IMR-90 (cell line): ENCODE data around the gene RNF212B. TPM values are rescaled to one million over a fixed set of nuclear protein-coding genes. Genes with fewer than 3 reads are reported as not detected.
A peak's percentile ranks its signal among the peaks of the same experiment; 100 is the strongest.

ENCODE experiments used
- ATAC-seq: fragments of 200-7000 bp; cut with Tn5 transposase; 2 replicates; pipeline ENCODE4 v1.9.1; 2020; ENCODE audit warnings: low read depth, mild to moderate bottlenecking, moderate library complexity
- BruUV-seq: library from RNA; stranded (reverse); fragments of 400-500 nt; replicated peaks from 2 replicates; lab custom pipeline; 2021; lab: Mats Ljungman, UMichigan
- CTCF ChIA-PET: fragments of 300-600 bp; formaldehyde crosslinking; extraction: SDS; loops from one replicate; lab custom pipeline; 2021; ENCODE audit warnings: antibody characterized with exemption; lab: Yijun Ruan, JAX
- POLR2A ChIA-PET: fragments of 300-600 bp; sonication (Branson Sonifier 250); formaldehyde crosslinking; loops from one replicate; lab custom pipeline; 2022; ENCODE audit warnings: antibody characterized with exemption; ENCODE audit not compliant: unreplicated experiment; lab: Charles Lee
- DNase-seq: peaks from one replicate; pipeline ENCODE4 v3.0.0; 2013
- H2AFZ ChIP-seq: replicated peaks from 2 replicates; pipeline ENCODE3; 2013; ENCODE audit warnings: low read length, mild to moderate bottlenecking; ENCODE audit not compliant: poor library complexity
- H2AK5ac ChIP-seq: 2 replicates; pipeline ENCODE4 v1.6.1; 2013; ENCODE audit warnings: low read depth, low read length, inconsistent platforms
- H2AK9ac ChIP-seq: replicated peaks from 2 replicates; pipeline ENCODE3; 2013; ENCODE audit warnings: mild to moderate bottlenecking, low read depth, low read length, moderate library complexity; ENCODE audit not compliant: poor library complexity
- H2BK120ac ChIP-seq: 2 replicates; pipeline ENCODE4 v1.6.1; 2013; ENCODE audit warnings: low read depth, low read length, inconsistent platforms
- H2BK15ac ChIP-seq: 3 replicates; pipeline ENCODE4 v1.6.1; 2013; ENCODE audit warnings: low read depth, low read length, inconsistent platforms
- H2BK20ac ChIP-seq: 2 replicates; pipeline ENCODE4 v1.6.1; 2013; ENCODE audit warnings: low read depth, mild to moderate bottlenecking, inconsistent platforms, low read length, moderate library complexity
- H2BK5ac ChIP-seq: 2 replicates; pipeline ENCODE4 v1.6.1; 2013; ENCODE audit warnings: mild to moderate bottlenecking, low read depth, low read length, inconsistent platforms; ENCODE audit not compliant: poor library complexity, severe bottlenecking
- H3K14ac ChIP-seq: replicated peaks from 2 replicates; pipeline ENCODE4 v1.6.1; 2013; ENCODE audit warnings: low read depth, low read length, inconsistent platforms
- H3K18ac ChIP-seq: 2 replicates; pipeline ENCODE4 v1.6.1; 2013; ENCODE audit warnings: low read depth, low read length, control low read depth
- H3K23ac ChIP-seq: 2 replicates; pipeline ENCODE4 v1.6.1; 2013; ENCODE audit warnings: low read depth, low read length, inconsistent platforms
- H3K27ac ChIP-seq: 2 replicates; pipeline ENCODE4 v1.5.1; 2013; ENCODE audit warnings: mild to moderate bottlenecking, control low read depth, low read length; ENCODE audit not compliant: insufficient read depth
- H3K27me3 ChIP-seq: 2 replicates; pipeline ENCODE4 v1.6.1; 2013; ENCODE audit warnings: low read length; ENCODE audit not compliant: control insufficient read depth, insufficient read depth
- H3K36me3 ChIP-seq: 2 replicates; pipeline ENCODE4 v1.6.1; 2013; ENCODE audit warnings: low read length, mixed read lengths; ENCODE audit not compliant: control insufficient read depth, insufficient read depth
- H3K4ac ChIP-seq: 2 replicates; pipeline ENCODE4 v1.6.1; 2013; ENCODE audit warnings: low read depth, low read length, inconsistent platforms
- H3K4me1 ChIP-seq: 2 replicates; pipeline ENCODE4 v1.6.1; 2013; ENCODE audit warnings: low read length, mixed read lengths; ENCODE audit not compliant: control insufficient read depth, insufficient read depth
- H3K4me2 ChIP-seq: 2 replicates; pipeline ENCODE4 v1.6.1; 2013; ENCODE audit warnings: low read depth, mild to moderate bottlenecking, control low read depth, low read length, moderate library complexity
- H3K4me3 ChIP-seq: 2 replicates; pipeline ENCODE4 v1.5.1; 2013; ENCODE audit warnings: low read depth, mild to moderate bottlenecking, control low read depth, low read length, moderate library complexity; ENCODE audit not compliant: insufficient read depth
- H3K56ac ChIP-seq: 2 replicates; pipeline ENCODE4 v1.6.1; 2013; ENCODE audit warnings: low read length, inconsistent platforms; ENCODE audit not compliant: insufficient read depth; ENCODE audit errors: extremely low read depth
- H3K79me1 ChIP-seq, 2 experiments: 2 replicates each; pipeline ENCODE4 v1.6.1; 2013; ENCODE audit warnings: low read length in 2 of 2, inconsistent platforms in 1 of 2, low read depth in 1 of 2
- H3K9ac ChIP-seq: 2 replicates; pipeline ENCODE4 v1.6.1; 2013; ENCODE audit warnings: low read depth, low read length, control low read depth
- H3K9me1 ChIP-seq: 2 replicates; pipeline ENCODE4 v1.6.1; 2013; ENCODE audit warnings: low read length, inconsistent platforms; ENCODE audit not compliant: insufficient read depth
- H3K9me3 ChIP-seq: 2 replicates; pipeline ENCODE4 v1.6.1; 2013; ENCODE audit warnings: low read length; ENCODE audit not compliant: control insufficient read depth, insufficient read depth
- H4K20me1 ChIP-seq: 2 replicates; pipeline ENCODE4 v1.6.1; 2013; ENCODE audit warnings: low read length, inconsistent platforms; ENCODE audit not compliant: insufficient read depth
- H4K5ac ChIP-seq: 2 replicates; pipeline ENCODE4 v1.6.1; 2013; ENCODE audit warnings: mild to moderate bottlenecking, low read depth, low read length, control low read depth
- H4K8ac ChIP-seq, 2 experiments: 2 replicates each; pipeline ENCODE4 v1.6.1; 2013; ENCODE audit warnings: low read depth in 2 of 2, low read length in 2 of 2, control low read depth in 1 of 2, inconsistent platforms in 1 of 2
- H4K91ac ChIP-seq: 2 replicates; pipeline ENCODE4 v1.6.1; 2013; ENCODE audit warnings: low read depth, low read length, inconsistent platforms; ENCODE audit not compliant: insufficient read depth
- BHLHE40 ChIP-seq: fragments of 150-350 bp; IDR thresholded peaks from 2 replicates; pipeline ENCODE4 v1.6.1; 2016; ENCODE audit warnings: mild to moderate bottlenecking, low read depth, low read length
- CEBPB ChIP-seq: IDR thresholded peaks from 2 replicates; pipeline ENCODE4 v1.6.1; 2012; ENCODE audit warnings: low read depth, low read length, improper control_type of control experiment
- FOS ChIP-seq: fragments of 150-350 bp; IDR thresholded peaks from 2 replicates; pipeline ENCODE4 v1.6.1; 2016; ENCODE audit warnings: low read depth, low read length
- MAZ ChIP-seq: IDR thresholded peaks from 2 replicates; pipeline ENCODE4 v1.6.1; 2012; ENCODE audit warnings: low read depth, mild to moderate bottlenecking, low read length, improper control_type of control experiment, moderate library complexity, borderline replicate concordance
- MXI1 ChIP-seq: IDR thresholded peaks from 2 replicates; pipeline ENCODE4 v1.6.1; 2012; ENCODE audit warnings: low read depth, mild to moderate bottlenecking, low read length, moderate library complexity, borderline replicate concordance
- NFE2L2 ChIP-seq: fragments of 150-350 bp; IDR thresholded peaks from 2 replicates; pipeline ENCODE4 v1.6.1; 2016; ENCODE audit warnings: low read depth, mild to moderate bottlenecking, low read length
- POLR2A ChIP-seq: IDR thresholded peaks from 2 replicates; pipeline ENCODE4 v1.6.1; 2012; ENCODE audit warnings: mild to moderate bottlenecking, low read depth, low read length
- RAD21 ChIP-seq: IDR thresholded peaks from 2 replicates; pipeline ENCODE4 v1.6.1; 2012; ENCODE audit warnings: low read length, improper control_type of control experiment
- RCOR1 ChIP-seq: IDR thresholded peaks from 2 replicates; pipeline ENCODE4 v1.6.1; 2012; ENCODE audit warnings: mild to moderate bottlenecking, low read length, improper control_type of control experiment; ENCODE audit not compliant: insufficient replicate concordance
- RFX5 ChIP-seq: IDR thresholded peaks from 2 replicates; pipeline ENCODE4 v1.8.0; 2012; ENCODE audit warnings: low read depth, mild to moderate bottlenecking, low read length, moderate library complexity
- WGBS, 2 experiments: methylation state at CpG; one replicate each; pipeline versions ENCODE4 v1.1.5 to v1.1.7; 2013; ENCODE audit warnings: missing lambda C conversion rate in 2 of 2; ENCODE audit not compliant: insufficient read length in 1 of 2; ENCODE audit errors: extremely low coverage in 2 of 2; 5-methylcytosine and 5-hydroxymethylcytosine counted together
- dilution Hi-C: fragments of 300-500 bp; cut with HindIII; formaldehyde crosslinking; loops from one replicate; pipeline ENCODE4 v1.14.3; 2018; ENCODE audit warnings: low sequenced_read_pairs; ENCODE audit not compliant: unreplicated experiment
- in situ Hi-C: fragments of 300-500 bp; cut with MboI; formaldehyde crosslinking; loops from 3 replicates; pipeline ENCODE4 v1.14.3; 2019; ENCODE audit warnings: low sequenced_read_pairs, inconsistent platforms, mixed read lengths
- intact Hi-C: fragments of 100-400 bp; cut with micrococcal nuclease; formaldehyde crosslinking; loops from 2 replicates; pipeline ENCODE4 v1.10.0; 2022
- polyA plus RNA-seq, 3 experiments: library from polyadenylated mRNA; depleted of rRNA; stranded (reverse); fragments of >200 nt; gene quantifications; 2 replicates each; pipeline ENCODE4 v1.2.3, GENCODE V29; 2012; ENCODE audit warnings: low replicate concordance in 1 of 3
- total RNA-seq: library from RNA; depleted of rRNA; stranded (reverse); fragments of >200 nt; gene quantifications from 2 replicates; pipeline ENCODE4 v1.2.3, GENCODE V29; 2012
- TF ChIP-seq, protein P1 (sequence below): fragments of 150-350 bp; IDR thresholded peaks from 2 replicates; pipeline ENCODE4 v1.6.1; 2017; ENCODE audit warnings: mild to moderate bottlenecking, antibody characterized with exemption, low read length, low read depth
- TF ChIP-seq, protein P2 (sequence below): fragments of 150-350 bp; IDR thresholded peaks from 2 replicates; pipeline ENCODE4 v1.6.1; 2016; ENCODE audit warnings: low read depth, mild to moderate bottlenecking, low read length, moderate library complexity, borderline replicate concordance

Gene RNF212B
- total and polyA plus RNA-seq, 2 of the 4 experiments (the other 2 are of a cell fraction) = not detected

DNA sequence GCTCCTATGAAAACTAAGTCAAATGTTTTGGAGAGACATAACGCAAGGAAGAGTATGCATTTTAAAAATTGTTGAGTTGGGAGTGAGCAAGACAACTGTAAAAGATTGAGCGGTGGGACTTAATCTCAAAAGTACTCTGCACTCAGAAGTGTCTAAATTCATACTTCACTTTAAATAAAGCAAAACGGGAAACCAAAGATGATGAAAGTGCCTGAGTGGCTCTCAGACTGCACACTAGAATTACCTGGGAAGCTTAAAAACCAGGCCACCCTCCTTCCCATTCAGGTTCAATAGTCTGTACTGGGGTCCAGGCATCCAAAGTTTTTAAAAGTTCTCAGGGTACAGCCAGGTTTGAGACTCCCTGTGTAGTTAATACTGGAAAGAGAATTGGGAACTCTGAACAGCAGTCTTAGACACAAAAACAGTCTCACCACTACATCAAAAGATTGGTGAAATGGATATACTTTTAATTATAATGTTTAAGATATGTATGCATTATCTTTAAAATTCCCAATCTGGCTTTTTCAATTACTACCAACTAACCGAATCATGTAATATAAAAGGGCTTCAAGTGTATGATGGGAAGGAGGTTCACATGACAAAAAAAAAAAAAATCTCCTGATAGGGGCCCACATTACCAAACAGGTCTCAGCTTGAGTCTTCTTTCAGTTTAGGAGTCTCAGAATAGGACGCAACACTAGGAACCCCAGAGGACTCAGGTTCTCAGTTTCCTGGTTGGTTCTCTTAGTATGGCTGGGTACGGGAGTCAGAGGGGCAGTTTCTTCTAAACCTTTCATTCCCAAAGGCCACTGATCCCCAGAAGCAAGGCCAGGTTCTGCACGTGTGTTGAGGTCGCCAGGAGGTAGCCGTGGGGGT, 47.2 kb downstream of the RNF212B start (continued):
- TF ChIP-seq, protein P1, sequence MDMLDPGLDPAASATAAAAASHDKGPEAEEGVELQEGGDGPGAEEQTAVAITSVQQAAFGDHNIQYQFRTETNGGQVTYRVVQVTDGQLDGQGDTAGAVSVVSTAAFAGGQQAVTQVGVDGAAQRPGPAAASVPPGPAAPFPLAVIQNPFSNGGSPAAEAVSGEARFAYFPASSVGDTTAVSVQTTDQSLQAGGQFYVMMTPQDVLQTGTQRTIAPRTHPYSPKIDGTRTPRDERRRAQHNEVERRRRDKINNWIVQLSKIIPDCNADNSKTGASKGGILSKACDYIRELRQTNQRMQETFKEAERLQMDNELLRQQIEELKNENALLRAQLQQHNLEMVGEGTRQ = no peak
- TF ChIP-seq POLR2A = no peak

DNA sequence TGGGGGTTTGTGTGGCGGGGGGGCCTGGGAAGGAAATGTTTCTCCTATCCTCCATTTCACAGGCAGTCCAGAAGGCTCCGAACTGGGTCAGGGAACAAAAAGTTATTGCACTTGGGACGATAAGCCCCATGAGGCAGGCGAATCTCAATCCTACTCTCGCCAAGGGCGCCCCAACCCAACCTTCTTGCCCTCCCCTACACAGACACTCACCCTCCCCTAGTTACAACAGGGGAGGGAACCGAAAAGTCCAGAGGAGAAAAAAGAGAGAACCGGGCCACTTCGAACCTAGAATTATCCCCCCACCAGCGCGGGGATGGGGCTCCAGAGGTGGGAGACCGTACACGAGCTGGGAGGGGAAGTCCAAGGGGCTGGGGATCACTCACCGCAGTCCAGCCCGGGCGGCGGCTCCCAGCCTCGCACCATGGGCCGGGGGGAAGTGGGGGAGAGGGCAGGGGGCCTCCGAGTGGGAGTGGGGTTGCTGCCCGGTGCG, 47.8 kb downstream of the RNF212B start:
- no TSS peak for BruUV-seq
- Histone ChIP-seq H3K4me2 (peak overlapping the region; percentile 99), H2BK20ac (no peak overlapping the region), H2BK120ac (no peak overlapping the region), H3K56ac (peak overlapping the region; percentile 73), H3K23ac (peak overlapping the region; percentile 83), H3K9ac (peak overlapping the region; percentile 84), H3K4ac (peak overlapping the region; percentile 48), H4K91ac (peak overlapping the region; percentile 66), H2BK15ac (no peak overlapping the region), H3K36me3 (no peaks in the 10 kb centered on the region), H3K14ac (peak overlapping the region; percentile 60), H2AK9ac (peak overlapping the region; percentile 83), H3K27me3 (no peaks in the 10 kb centered on the region; the same call in 1 of the 2 replicates), H3K79me1 (peaks cover 15 to 16% of the 10 kb centered on the region in 2 experiments), H3K27ac (peak overlapping the region; percentile 51), H4K5ac (peak overlapping the region; percentile 14; the same call in 1 of the 2 replicates), H3K4me3 (peak overlapping the region; percentile 95), H3K4me1 (peaks cover 7% of the 10 kb centered on the region), H4K8ac (peak overlapping the region; percentile 67 to 79), H3K9me3 (no peaks in the 10 kb centered on the region), H4K20me1 (no peaks in the 10 kb centered on the region), H2AK5ac (peak overlapping the region; percentile 78), H3K18ac (peak overlapping the region; percentile 47; the same call in 1 of the 2 replicates), H3K9me1 (peaks cover 6% of the 10 kb centered on the region; the same call in 1 of the 2 replicates), H2BK5ac (peak overlapping the region; percentile 26), H2AFZ (peak overlapping the region; percentile 97)
- dilution Hi-C loops = no loop called here
- ChIA-PET POLR2A (no interaction called here), CTCF (no interaction called here)
- intact Hi-C loops = loop anchor here (1.0 kb wide), 1 partner anchor 36 kb away; the partner anchor contains the start of gene PABPN1
- ATAC-seq = peak; percentile 33
- WGBS, 2 experiments = no CpG with 5 or more reads among the region's 22 CpGs
- in situ Hi-C loops = no loop called here
- no peak for DNase-seq
- TF ChIP-seq, protein P1 = no peak
- no peak for TF ChIP-seq RFX5
- no peak for TF ChIP-seq RCOR1
- no peak for TF ChIP-seq RAD21
- TF ChIP-seq FOS = no peak
- no peak for TF ChIP-seq MXI1
- TF ChIP-seq BHLHE40 = no peak
- TF ChIP-seq CEBPB = no peak
- TF ChIP-seq, protein P2, sequence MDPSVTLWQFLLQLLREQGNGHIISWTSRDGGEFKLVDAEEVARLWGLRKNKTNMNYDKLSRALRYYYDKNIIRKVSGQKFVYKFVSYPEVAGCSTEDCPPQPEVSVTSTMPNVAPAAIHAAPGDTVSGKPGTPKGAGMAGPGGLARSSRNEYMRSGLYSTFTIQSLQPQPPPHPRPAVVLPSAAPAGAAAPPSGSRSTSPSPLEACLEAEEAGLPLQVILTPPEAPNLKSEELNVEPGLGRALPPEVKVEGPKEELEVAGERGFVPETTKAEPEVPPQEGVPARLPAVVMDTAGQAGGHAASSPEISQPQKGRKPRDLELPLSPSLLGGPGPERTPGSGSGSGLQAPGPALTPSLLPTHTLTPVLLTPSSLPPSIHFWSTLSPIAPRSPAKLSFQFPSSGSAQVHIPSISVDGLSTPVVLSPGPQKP = no peak
- no peak for TF ChIP-seq MAZ
- TF ChIP-seq NFE2L2 = no peak
